T47D (cell line): ENCODE data around the gene ZSCAN22.
A peak's percentile ranks its signal among the peaks of the same experiment; 100 is the strongest.

ENCODE experiments used
- DNase-seq, 2 experiments: peaks; one replicate each; pipeline versions ENCODE4 v3.0.0 to v3.0.0-alpha.2; 2011 to 2012; ENCODE audit warnings: low read depth in 1 of 2, low spot score in 1 of 2
- JUND ChIP-seq: IDR thresholded peaks from 2 replicates; pipeline ENCODE4 v1.6.1; 2012; ENCODE audit warnings: low read depth
- in situ Hi-C: cut with HindIII; loops from 2 replicates; pipeline ENCODE4 v1.10.0; 2016; ENCODE audit warnings: low sequenced_read_pairs, low pct_unique_long_range_greater_than_20kb

ZSCAN22 gene

DNA sequence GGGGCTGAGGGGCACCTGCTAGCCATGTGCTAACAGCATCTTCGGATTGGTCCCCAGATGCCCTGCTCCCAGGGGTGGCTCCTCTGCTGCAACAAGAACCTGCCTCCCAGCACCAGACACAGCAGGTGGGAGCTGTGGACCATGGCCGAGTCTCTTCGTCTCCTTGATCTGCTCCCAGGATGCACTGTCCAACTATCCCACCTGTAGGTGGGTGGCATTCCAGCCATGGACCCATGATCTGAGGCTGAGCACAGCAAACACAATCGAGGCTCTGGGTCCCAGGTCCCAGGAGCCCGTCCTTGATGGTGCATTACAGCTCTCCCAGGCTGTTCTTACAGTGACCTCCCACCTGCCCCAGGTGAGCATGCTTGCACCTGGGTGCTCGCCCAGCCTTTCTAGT, 52.5 kb downstream of the ZSCAN22 start:
- no peak for TF ChIP-seq JUND
- DNase-seq = no peak
- in situ Hi-C loops = no loop called here

DNA sequence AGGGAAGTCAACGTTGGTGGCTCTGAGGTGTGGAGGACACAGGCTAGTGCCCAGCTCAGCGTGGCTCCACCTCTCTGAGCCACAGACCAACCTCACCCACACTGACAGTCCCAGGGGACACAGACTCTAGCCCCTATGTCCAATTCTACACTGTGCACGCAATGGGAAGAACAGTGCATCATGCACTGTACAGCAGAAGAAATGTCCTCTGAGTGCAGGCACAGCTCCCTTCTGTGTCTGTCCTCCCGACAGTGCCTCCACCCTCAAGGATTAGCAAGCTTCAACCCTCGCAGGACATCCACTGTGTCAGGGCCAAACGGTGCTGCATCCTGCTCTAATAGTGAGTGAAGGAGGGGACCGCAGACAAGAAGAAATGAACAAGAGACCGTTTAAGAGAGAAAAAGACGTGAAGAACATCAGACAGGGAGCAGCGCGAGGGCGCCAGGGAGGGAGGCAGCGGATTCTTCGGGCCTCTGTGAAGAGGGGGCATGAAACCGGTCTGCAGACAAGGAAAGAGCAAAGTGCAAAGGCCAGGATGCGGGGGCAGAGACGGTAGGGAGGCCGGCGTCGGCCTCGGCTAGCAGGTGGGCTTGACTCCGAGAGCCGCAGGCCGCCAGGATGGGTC, 53.4 kb downstream of the ZSCAN22 start:
- no peak for TF ChIP-seq JUND
- in situ Hi-C loops = no loop called here
- DNase-seq = no peak

DNA sequence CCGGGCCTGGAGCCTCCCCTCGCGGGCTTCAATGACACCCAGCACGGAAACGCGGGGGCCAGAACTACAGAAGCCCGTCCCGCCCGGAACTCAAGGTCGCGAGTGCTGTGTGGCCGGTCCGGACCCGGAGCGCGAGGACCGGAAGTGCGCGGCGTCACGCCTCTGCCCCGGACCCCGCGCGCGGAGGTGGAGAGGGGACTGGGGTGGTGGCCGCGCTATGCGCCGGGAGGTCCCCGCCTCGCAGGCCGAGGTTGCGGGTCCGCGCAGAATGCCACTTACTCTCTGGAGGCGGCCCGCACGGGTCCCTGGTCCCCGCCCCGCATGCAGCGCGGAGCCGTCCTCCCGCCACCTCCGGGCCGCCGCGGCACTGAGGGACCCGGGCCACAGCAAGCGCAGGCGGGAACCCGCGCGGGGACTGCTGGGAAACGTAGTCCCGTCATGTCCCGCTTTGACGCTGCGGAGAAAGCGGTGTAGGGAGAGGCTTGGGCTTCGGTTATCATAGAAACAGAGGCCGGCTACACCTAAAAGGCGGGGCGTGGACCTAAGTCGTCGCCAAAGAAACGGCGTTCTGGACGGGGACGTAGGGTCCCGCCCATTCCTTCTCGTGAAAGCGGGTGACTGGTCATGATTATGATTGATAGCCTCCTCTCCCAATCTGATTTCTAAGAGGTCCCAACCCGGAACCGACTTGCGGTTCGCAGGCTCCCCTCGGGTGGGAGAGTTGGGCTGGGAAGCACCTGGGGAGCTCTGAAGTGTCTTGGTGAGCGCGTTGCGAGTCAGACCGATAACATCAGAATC, 54.1 kb downstream of the ZSCAN22 start, which contains the start of gene ZNF837:
Gene ZNF837 (minus strand): TSS at position 369 of the 798 bp plus-strand sequence. CDS start 11,698 bp downstream, outside the sequence.
- DNase-seq = peak; percentile 88 to 100
- in situ Hi-C loops = no loop called here
- TF ChIP-seq JUND = no peak

DNA sequence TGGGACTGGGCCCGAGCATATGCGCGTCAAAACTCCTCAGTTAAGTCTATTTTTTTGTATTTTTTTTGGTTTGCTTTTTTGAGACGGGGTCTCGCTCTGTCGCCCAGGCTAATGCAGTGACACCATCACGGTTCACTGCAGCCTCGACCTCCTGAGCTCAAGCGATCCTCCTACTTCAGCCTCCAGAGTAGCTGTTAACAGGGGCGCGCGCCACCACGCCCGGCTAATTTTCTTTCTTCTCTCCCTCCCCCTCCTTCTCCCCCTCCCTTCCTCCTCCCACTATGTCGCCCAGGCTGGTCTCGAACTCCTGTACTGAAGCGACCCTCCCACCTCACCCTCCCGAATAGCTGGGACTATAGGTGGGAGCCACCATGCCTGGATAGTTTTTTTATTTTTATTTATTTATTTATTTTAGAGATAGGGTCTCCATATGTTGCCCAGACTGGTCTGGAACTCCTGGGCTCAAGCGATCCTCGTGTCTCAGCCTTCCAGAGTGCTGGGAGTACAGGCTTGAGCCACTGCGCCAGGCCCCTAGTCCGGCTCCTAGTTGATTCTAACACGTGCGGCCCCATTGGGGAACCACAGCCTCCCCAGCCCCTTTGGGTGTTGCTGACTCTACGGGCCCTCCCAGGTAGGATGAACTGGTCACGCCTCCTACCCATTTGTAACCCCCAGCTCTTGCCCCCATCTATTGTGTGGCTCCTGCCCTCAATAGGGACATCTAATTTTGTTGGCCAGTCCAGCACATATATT, 54.8 kb downstream of the ZSCAN22 start:
- DNase-seq = no peak
- no peak for TF ChIP-seq JUND
- in situ Hi-C loops = no loop called here

DNA sequence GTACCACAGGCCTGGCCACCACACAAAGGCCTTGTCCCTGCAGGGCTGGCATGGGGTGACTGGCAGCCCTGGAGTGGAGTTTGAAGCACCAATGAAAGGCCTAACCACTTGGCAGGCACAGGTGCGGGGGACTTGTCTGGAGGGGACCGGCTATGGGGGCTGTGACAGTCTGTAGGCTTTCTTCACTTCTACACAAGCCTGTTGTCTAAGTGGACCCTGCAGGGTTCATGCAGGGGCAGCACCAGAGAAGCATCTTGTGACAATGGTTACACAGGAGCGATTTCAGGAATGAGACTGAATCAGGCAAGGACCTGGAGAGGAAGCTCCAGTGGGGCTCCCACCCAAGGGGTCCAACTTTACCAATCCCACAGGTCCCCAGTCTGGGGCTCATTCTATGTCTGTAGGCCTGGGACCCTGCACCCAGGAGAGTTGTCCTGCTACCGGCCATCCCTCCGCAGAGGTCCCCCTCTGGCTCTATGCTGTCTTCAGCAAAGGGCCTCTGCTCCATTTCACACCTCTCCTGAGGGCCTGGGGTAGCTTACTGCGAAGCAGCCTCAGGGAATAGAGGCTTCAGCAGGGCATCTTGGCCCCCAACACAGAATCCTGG, 56.3 kb downstream of the ZSCAN22 start:
- no peak for DNase-seq
- TF ChIP-seq JUND = no peak
- in situ Hi-C loops = no loop called here

DNA sequence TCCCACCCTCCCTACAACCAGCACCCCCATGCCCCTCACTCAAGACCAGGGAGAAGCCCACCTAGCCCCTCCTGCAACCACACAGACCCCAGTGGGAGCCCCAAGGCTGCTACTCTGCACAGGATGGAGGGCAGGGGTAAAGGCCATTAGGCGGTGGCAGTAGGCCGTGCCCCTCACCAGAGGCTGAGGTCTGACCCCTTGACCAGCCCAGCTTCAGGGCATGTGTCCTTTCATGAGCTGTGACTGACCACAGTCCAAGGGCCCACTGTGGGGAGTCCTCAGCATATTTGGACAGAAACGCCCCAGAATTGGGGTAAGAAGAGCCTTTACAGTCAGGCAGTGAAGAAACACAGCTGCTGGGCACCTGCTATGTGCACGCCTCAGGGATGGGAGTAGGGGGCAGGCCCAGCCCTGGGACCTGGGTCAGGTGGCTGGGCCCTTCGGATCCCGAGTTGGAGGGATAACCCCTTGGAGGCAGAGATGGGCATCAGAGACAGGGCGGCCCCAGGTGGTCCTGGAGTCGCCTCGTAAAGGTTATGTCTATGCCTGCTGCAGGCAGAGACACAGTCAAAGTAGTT, 58.6 kb downstream of the ZSCAN22 start:
- no peak for DNase-seq
- TF ChIP-seq JUND = no peak
- in situ Hi-C loops = no loop called here

DNA sequence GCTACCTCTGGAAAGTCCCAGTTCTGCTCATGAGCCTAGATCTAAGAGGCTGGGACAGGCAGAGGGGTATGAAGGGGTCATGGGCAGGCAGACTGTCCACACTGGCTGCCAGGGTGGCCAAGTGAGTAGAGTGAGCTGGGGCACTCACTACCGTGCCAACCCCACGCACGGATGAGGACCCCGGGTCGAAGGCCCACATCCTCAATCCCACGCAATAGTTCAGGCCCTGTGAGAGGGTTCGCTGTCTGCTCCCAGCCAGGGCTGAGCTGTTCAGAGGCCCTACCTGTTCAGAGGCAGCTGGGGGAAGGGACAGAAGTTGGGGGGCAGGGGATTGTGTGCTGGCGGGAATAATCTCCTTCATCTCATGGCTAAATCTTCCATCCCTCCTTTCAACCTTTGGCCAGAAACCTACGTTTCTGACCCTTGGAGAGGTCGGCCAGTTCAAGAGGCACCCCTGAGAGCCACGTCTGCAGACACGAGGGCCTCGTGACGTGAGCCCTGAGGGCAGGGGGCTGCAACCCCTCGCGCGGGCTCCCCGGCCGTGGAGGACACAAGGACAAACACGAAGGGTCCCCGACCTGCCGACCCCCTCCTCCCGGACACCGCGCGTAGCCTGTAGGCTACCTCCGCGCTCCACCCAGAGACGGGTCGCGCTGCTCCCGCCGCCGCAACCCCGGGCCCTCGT, 59.2 kb downstream of the ZSCAN22 start:
- TF ChIP-seq JUND = no peak
- no peak for DNase-seq
- in situ Hi-C loops = no loop called here

DNA sequence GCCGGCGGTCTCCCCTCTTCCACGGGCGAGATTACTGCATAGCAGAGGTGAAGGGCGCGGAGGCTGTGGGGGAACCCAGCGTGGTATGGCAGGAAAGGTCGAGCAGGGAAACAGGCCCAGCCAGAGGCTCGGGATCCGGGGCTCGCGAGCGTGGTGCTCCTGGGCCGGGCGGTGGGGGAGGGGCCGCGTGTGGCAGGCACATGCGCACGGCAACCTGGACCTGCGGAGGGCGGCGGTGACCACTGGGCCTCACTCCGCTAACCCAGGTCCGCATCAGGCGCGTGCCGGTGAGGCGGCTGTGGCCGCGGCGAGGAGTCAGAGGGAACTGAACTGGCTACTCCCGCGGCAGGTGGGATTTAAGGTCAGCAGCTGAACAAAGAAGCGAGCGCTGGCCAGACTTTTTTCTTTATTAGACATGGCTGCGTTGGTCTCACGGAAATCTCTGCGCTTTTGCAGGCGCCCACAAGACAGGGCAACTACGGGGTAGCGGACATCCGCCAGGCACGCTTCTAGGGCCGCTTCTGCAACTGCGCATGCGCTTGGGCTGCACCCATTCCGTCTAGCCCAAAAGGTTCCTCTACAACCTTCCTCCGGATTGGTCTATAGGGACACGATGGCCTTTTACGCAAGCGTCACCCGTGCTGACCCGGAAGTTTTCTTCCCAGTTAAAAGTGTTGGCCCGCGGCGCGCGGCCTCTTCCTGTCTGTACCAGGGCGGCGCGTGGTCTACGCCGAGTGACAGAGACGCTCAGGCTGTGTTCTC, 60.0 kb downstream of the ZSCAN22 start, which contains the start of gene RPS5:
Gene RPS5 (plus strand): TSS at position 694 of the 762 bp plus-strand sequence. CDS start 869 bp downstream, outside the sequence.
- peak; percentile 92 to 97 for DNase-seq
- in situ Hi-C loops = no loop called here
- 0 out of 2 replicates have a peak, but pooled peaks have one; percentile 9 for TF ChIP-seq JUND

DNA sequence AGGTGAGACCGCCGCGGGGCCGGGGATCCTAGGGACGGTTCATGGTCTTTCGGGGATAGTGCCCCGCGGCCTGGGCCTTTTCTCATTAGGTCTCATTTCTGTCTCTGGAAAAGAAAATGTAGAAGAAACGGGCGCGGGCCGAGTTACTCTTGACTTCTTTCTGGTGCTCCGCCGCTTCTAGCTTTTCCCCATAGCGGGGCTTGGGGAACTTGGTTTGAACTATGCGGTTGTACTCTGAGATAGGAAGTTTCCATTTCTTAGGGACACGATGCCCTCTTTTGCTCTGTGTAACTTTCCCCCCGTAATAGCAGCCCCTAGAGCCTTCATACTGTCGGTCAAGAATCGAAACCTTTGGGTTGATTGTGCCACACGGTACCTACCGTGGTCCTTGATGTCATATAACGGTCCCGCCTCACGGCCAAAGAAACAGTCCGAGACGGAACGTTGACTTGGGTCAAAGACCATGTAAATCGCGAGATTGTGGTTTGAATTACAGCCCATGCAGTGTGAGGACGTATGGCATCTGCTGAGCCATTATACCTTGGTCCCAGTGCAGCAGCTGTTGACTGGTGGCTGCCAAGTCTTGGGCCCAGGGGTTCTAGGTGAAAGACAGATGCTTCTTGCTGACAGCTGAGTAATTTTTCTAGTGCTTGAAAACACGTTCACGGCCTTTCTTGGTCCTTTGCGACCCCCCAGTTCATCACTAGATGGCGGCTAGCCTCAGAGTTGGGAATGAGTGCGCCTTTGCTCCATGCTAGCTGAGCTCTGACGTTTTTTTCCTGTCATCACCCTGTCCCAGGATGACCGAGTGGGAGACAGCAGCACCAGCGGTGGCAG, 60.8 kb downstream of the ZSCAN22 start:
- no peak for DNase-seq
- no peak for TF ChIP-seq JUND
- in situ Hi-C loops = no loop called here

DNA sequence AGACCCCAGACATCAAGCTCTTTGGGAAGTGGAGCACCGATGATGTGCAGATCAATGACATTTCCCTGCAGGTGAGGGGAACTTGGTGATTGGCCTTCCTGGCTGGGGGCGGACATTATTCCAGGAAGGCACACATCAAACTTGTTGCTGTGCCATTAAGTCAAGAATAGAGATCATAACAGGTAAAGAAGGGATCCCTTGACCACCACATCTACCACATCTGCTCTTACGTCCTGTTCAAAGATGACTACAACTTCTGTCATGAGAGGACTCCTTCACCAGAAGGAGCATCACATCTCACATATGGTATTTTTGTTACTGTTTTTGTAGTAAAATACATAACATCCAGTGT, 61.4 kb downstream of the ZSCAN22 start:
- DNase-seq = no peak
- in situ Hi-C loops = no loop called here
- no peak for TF ChIP-seq JUND
